Activated CD8-positive, alpha-beta T cell treated with anti-CD3 and anti-CD28 coated beads for 36 hours (primary cell): ENCODE data around the gene MFSD2A. TPM values are rescaled to one million over a fixed set of nuclear protein-coding genes. Genes with fewer than 3 reads are reported as not detected.

Experiments used
- ATAC-seq: fragments of 200-7000 bp; cut with Tn5 transposase; one replicate; pipeline ENCODE4 v1.10.0; 2021; ENCODE audit warnings: mild to moderate bottlenecking, moderate library complexity
- CTCF ChIA-PET: fragments of 350-600 bp; sonication (Branson Sonifier 250); formaldehyde crosslinking; loops from one replicate; lab custom pipeline; 2021; ENCODE audit warnings: antibody characterized with exemption; lab: Charles Lee
- POLR2A ChIA-PET: fragments of 350-600 bp; sonication (Branson Sonifier 250); formaldehyde crosslinking; loops from one replicate; lab custom pipeline; 2021; ENCODE audit warnings: antibody characterized with exemption; lab: Charles Lee
- DNase-seq: peaks from one replicate; pipeline ENCODE4 v3.0.0-alpha.2; 2020
- H3K27ac Mint-ChIP-seq: one replicate; pipeline ENCODE4 v1.8.0; 2021; ENCODE audit warnings: mild to moderate bottlenecking, mixed read lengths
- H3K27me3 Mint-ChIP-seq: one replicate; pipeline ENCODE4 v1.8.0; 2021; ENCODE audit warnings: mixed read lengths
- H3K36me3 Mint-ChIP-seq: one replicate; pipeline ENCODE4 v1.8.0; 2021; ENCODE audit warnings: low read depth, mixed read lengths
- H3K4me1 Mint-ChIP-seq: one replicate; pipeline ENCODE4 v1.8.0; 2021; ENCODE audit warnings: low read depth, mixed read lengths
- H3K4me3 Mint-ChIP-seq: one replicate; pipeline ENCODE4 v1.8.0; 2021; ENCODE audit warnings: mild to moderate bottlenecking, moderate library complexity, mixed read lengths
- H3K9me3 Mint-ChIP-seq: one replicate; pipeline ENCODE4 v1.8.0; 2021; ENCODE audit warnings: mixed read lengths
- intact Hi-C: fragments of 100-400 bp; cut with micrococcal nuclease; formaldehyde crosslinking; loops from one replicate; pipeline ENCODE4 v1.10.0; 2022
- total RNA-seq, 2 experiments: library from RNA; stranded (reverse); gene quantifications; one replicate each; pipeline ENCODE4 v1.2.3, GENCODE V29; 2021
- TF ChIP-seq, protein P1 (sequence below): fragments of 200-600 bp; IDR thresholded peaks from one replicate; pipeline ENCODE4 v1.8.0; 2022; ENCODE audit warnings: antibody characterized with exemption, mild to moderate bottlenecking

MFSD2A gene
- total RNA-seq, 2 experiments from 2014 or later: 15.0 to 19.3 TPM

- Mint-ChIP-seq H3K27me3 (no peaks in the 10 kb centered on the region), H3K36me3 (no peaks in the 10 kb centered on the region), H3K9me3 (no peaks in the 10 kb centered on the region), H3K4me3 (no peak overlapping the region), H3K4me1 (peaks cover 9% of the 10 kb centered on the region), H3K27ac (no peak overlapping the region)
- ChIA-PET CTCF (interaction anchor here (1.5 to 1.9 kb wide), 2 partner anchors 19 to 95 kb away, joined by 5 to 6 read pairs; no protein-coding TSS in a partner anchor), POLR2A (interaction anchor here (1.2 to 1.4 kb wide), 2 partner anchors 14 to 26 kb away, joined by 3 to 4 read pairs; partner anchors contain the start of gene CAP1)
- ATAC-seq: peak; percentile 80
- no peak for DNase-seq
- TF ChIP-seq, protein P1, sequence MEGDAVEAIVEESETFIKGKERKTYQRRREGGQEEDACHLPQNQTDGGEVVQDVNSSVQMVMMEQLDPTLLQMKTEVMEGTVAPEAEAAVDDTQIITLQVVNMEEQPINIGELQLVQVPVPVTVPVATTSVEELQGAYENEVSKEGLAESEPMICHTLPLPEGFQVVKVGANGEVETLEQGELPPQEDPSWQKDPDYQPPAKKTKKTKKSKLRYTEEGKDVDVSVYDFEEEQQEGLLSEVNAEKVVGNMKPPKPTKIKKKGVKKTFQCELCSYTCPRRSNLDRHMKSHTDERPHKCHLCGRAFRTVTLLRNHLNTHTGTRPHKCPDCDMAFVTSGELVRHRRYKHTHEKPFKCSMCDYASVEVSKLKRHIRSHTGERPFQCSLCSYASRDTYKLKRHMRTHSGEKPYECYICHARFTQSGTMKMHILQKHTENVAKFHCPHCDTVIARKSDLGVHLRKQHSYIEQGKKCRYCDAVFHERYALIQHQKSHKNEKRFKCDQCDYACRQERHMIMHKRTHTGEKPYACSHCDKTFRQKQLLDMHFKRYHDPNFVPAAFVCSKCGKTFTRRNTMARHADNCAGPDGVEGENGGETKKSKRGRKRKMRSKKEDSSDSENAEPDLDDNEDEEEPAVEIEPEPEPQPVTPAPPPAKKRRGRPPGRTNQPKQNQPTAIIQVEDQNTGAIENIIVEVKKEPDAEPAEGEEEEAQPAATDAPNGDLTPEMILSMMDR: no peak
- intact Hi-C loops: no loop called here
Observed at GRCh38 chr1:40014253-40014706, 59.3 kb downstream of the MFSD2A start.

GRCh38 chr1:40014812-40015594, 60.1 kb downstream of the MFSD2A start:
- Mint-ChIP-seq H3K36me3 (no peaks in the 10 kb centered on the region), H3K4me3 (no peak overlapping the region), H3K4me1 (peaks cover 9% of the 10 kb centered on the region), H3K27me3 (no peaks in the 10 kb centered on the region), H3K27ac (no peak overlapping the region), H3K9me3 (no peaks in the 10 kb centered on the region)
- ATAC-seq (peak; percentile 75), DNase-seq (no peak)
- intact Hi-C loops: no loop called here
- CTCF ChIA-PET: interaction anchor here (0.6 to 1.9 kb wide), 5 partner anchors 18 to 669 kb away, joined by 3 to 6 read pairs (median 3); no protein-coding TSS in a partner anchor
- TF ChIP-seq, protein P1: no peak
- POLR2A ChIA-PET: interaction anchor here (1.2 to 1.4 kb wide), 2 partner anchors 13 to 25 kb away, joined by 3 to 4 read pairs; partner anchors contain the start of gene CAP1

DNA sequence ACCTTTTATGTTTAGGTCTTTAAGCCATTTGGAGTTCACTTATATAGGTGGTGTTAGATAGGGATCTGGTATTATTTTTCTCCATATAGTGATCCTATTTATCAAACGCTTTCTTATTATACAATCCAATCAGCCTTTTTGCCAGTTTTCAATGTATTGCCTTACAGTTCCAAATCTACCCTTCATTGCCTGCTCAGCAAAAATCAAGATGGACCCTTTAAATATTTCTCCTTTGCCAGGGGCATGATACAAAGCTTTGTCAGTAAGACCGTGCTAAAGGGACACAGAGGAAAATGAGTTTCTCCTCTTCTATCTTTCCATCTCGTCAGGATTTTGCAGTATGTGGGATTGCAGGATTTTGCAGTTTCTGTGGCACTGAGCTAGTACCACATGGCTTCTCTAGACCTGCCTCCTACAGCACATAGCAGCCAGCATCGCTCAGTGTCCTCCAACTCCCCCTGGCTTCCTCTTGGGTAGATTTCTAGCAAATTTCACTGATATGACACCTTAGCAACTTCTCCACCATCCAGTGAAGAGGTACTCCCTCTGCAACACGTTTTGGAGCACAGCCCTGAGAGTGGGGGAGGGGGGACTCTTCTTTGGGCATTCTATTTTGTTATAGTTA, 63.1 kb downstream of the MFSD2A start:
- Mint-ChIP-seq H3K4me3 (no peak overlapping the region), H3K27me3 (no peaks in the 10 kb centered on the region), H3K27ac (no peak overlapping the region), H3K36me3 (no peaks in the 10 kb centered on the region), H3K4me1 (peaks cover 8% of the 10 kb centered on the region), H3K9me3 (no peaks in the 10 kb centered on the region)
- POLR2A ChIA-PET: no interaction called here
- DNase-seq: no peak
- intact Hi-C loops: no loop called here
- CTCF ChIA-PET: interaction anchor here (1.0 to 1.6 kb wide), 3 partner anchors 15 to 219 kb away, joined by 4 read pairs; partner anchors contain the start of gene MYCL
- TF ChIP-seq, protein P1: no peak
- no peak for ATAC-seq

Other genes with a start within 250 kb of the MFSD2A start
- 10 to 100 TPM; 71.7 to 74.7 TPM for gene PPIE, start 216.3 kb upstream of the MFSD2A start, total RNA-seq
- 1 to 10 TPM; 2.7 to 4.2 TPM for gene OXCT2, start 183.8 kb upstream of the MFSD2A start, total RNA-seq
- under 1 TPM; 0.36 to 0.51 TPM for gene BMP8B, start 166.3 kb upstream of the MFSD2A start, total RNA-seq
- gene TRIT1, start 71.6 kb upstream of the MFSD2A start, total RNA-seq: 10 to 100 TPM; 34.2 to 34.5 TPM
- under 1 TPM; 0.13 to 0.20 TPM for gene MYCL, start 53.2 kb upstream of the MFSD2A start, total RNA-seq
- gene CAP1, start 85.6 kb downstream of the MFSD2A start, total RNA-seq: 100 to 1,000 TPM; 511 to 512 TPM
- 10 to 100 TPM; 60.6 to 69.1 TPM for gene PPT1, start 142.1 kb downstream of the MFSD2A start, total RNA-seq
- gene RLF, start 206.2 kb downstream of the MFSD2A start, total RNA-seq: 10 to 100 TPM; 21.2 to 21.3 TPM